ENCODE results near the gene POLK. TPM values are rescaled to one million over a fixed set of nuclear protein-coding genes. Genes with fewer than 3 reads are reported as not detected.
"Not testable (repeated sequence)": the region's sequence is repeated elsewhere in the genome, so short reads cannot be mapped to it uniquely, and the experiment has no call there.

The POLK gene
- total RNA-seq, 1 donor from 2014 or later = 26.5 TPM

DNA sequence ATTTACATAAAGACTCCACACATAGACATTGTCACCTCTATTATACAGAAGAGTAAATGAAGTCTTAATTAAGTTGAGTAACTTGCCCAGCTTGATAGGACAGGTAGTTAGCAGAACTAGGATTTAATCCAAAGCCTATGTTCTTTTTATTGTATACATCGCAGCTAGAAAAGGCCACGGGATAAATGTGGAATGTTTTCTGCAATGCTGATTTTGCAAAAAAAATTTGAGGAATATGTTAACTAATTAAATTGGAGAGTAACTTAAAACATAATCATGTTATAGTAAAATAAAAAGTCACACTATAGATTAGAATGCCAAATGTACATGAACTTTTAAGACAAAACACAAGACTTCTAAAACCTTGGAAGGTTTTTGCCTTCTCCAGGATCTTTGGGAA lies 41.1 kb downstream of the POLK start:
- Mint-ChIP-seq H3K36me3 (ENCODE audit: low read depth) (peaks cover 26% of the 10 kb centered on the region), H3K27me3 (ENCODE audit: low read depth) (no peaks in the 10 kb centered on the region), H3K4me1 (ENCODE audit: low read depth) (peaks cover 13% of the 10 kb centered on the region), H3K9me3 (ENCODE audit: low read depth) (peaks cover 13% of the 10 kb centered on the region), H3K4me3 (ENCODE audit: unreplicated experiment) (no peak overlapping the region), H3K27ac (ENCODE audit: unreplicated experiment) (no peak overlapping the region)
- TF ChIP-seq, protein P1, sequence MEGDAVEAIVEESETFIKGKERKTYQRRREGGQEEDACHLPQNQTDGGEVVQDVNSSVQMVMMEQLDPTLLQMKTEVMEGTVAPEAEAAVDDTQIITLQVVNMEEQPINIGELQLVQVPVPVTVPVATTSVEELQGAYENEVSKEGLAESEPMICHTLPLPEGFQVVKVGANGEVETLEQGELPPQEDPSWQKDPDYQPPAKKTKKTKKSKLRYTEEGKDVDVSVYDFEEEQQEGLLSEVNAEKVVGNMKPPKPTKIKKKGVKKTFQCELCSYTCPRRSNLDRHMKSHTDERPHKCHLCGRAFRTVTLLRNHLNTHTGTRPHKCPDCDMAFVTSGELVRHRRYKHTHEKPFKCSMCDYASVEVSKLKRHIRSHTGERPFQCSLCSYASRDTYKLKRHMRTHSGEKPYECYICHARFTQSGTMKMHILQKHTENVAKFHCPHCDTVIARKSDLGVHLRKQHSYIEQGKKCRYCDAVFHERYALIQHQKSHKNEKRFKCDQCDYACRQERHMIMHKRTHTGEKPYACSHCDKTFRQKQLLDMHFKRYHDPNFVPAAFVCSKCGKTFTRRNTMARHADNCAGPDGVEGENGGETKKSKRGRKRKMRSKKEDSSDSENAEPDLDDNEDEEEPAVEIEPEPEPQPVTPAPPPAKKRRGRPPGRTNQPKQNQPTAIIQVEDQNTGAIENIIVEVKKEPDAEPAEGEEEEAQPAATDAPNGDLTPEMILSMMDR (IDR thresholded peaks at IDR 0.05) = no peak
- no peak for DNase-seq (ENCODE audit: low spot score)

DNA sequence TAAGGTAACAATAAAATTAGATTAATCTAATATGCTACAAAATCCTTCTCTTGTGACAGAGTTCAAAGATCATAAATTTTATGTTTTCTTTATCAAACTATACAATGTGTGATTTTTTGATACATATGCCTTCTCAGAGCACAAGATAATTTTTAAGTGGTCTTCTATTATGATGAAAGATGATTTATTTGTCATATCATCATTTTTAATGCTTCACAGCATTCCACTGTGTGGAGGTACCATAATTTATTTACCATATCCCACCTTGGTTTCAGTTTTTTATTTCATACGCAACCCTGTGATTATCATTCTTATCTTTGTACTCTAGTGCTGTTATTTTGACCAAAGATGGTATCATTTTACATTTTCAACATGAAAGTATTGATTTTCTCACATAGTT lies 41.7 kb downstream of the POLK start:
- no peaks in the 10 kb centered on the region for H3K27me3 Mint-ChIP-seq (ENCODE audit: low read depth)
- no peak overlapping the region for H3K27ac Mint-ChIP-seq (ENCODE audit: unreplicated experiment)
- H3K4me1 Mint-ChIP-seq (ENCODE audit: low read depth) = peaks cover 16% of the 10 kb centered on the region
- peaks cover 26% of the 10 kb centered on the region for H3K36me3 Mint-ChIP-seq (ENCODE audit: low read depth)
- TF ChIP-seq, protein P1 (IDR thresholded peaks at IDR 0.05) = no peak
- no peak overlapping the region for H3K4me3 Mint-ChIP-seq (ENCODE audit: unreplicated experiment)
- DNase-seq (ENCODE audit: low spot score) = no peak
- peaks cover 13% of the 10 kb centered on the region for H3K9me3 Mint-ChIP-seq (ENCODE audit: low read depth)

DNA sequence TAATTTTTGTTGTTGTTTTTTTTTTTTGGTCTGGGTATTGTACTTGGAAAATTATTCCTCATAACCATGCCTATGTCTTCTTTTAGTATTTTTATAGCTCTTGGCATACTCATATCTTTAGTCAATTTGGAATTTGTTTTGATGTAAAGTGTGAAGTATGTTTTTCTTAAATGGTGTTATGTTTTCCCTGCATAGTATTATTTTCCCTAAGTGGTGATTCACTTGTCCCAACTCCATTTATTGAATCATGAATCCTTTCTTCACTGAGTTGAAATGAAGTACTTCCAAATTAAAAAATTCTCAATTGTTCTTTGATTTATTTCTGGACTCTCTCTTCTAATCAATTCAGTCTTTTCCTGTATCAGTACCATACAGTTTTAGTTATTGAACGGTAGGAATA lies 46.5 kb downstream of the POLK start:
- DNase-seq (ENCODE audit: low spot score) = no peak
- Mint-ChIP-seq H3K27ac (ENCODE audit: unreplicated experiment) (peak overlapping the region; percentile 61), H3K4me1 (ENCODE audit: low read depth) (peaks cover 13% of the 10 kb centered on the region), H3K36me3 (ENCODE audit: low read depth) (peaks cover 34% of the 10 kb centered on the region), H3K4me3 (ENCODE audit: unreplicated experiment) (no peak overlapping the region), H3K9me3 (ENCODE audit: low read depth) (peaks cover 18% of the 10 kb centered on the region), H3K27me3 (ENCODE audit: low read depth) (no peaks in the 10 kb centered on the region)
- TF ChIP-seq, protein P1 (IDR thresholded peaks at IDR 0.05) = no peak

- peaks cover 35% of the 10 kb centered on the region for H3K36me3 Mint-ChIP-seq (ENCODE audit: low read depth)
- H3K27ac Mint-ChIP-seq (ENCODE audit: unreplicated experiment) = peak overlapping the region; percentile 64
- no peaks in the 10 kb centered on the region for H3K27me3 Mint-ChIP-seq (ENCODE audit: low read depth)
- peaks cover 27% of the 10 kb centered on the region for H3K9me3 Mint-ChIP-seq (ENCODE audit: low read depth)
- H3K4me1 Mint-ChIP-seq (ENCODE audit: low read depth) = peaks cover 13% of the 10 kb centered on the region
- H3K4me3 Mint-ChIP-seq (ENCODE audit: unreplicated experiment) = no peak overlapping the region
- DNase-seq (ENCODE audit: low spot score) = no peak
- TF ChIP-seq, protein P1 (IDR thresholded peaks at IDR 0.05) = no peak
Observed at GRCh38 chr5:75558981-75559632, 47.4 kb downstream of the POLK start.

- H3K27me3 Mint-ChIP-seq (ENCODE audit: low read depth); H3K27ac Mint-ChIP-seq (ENCODE audit: unreplicated experiment); H3K4me3 Mint-ChIP-seq (ENCODE audit: unreplicated experiment); DNase-seq (ENCODE audit: low spot score): not testable (repeated sequence)
- Mint-ChIP-seq H3K36me3 (ENCODE audit: low read depth) (peaks cover 30% of the 10 kb centered on the region), H3K9me3 (ENCODE audit: low read depth) (peaks cover 34% of the 10 kb centered on the region), H3K4me1 (ENCODE audit: low read depth) (peaks cover 23% of the 10 kb centered on the region)
Observed at GRCh38 chr5:75560655-75561054, 49.0 kb downstream of the POLK start.

GRCh38 chr5:75565991-75566709 lies 54.5 kb downstream of the POLK start:
- peaks cover 39% of the 10 kb centered on the region for H3K4me1 Mint-ChIP-seq (ENCODE audit: low read depth)
- H3K4me3 Mint-ChIP-seq (ENCODE audit: unreplicated experiment) = peak overlapping the region; percentile 44
- peaks cover 28% of the 10 kb centered on the region for H3K9me3 Mint-ChIP-seq (ENCODE audit: low read depth)
- DNase-seq (ENCODE audit: low spot score); H3K27me3 Mint-ChIP-seq (ENCODE audit: low read depth): not testable (repeated sequence)
- H3K36me3 Mint-ChIP-seq (ENCODE audit: low read depth) = peaks cover 21% of the 10 kb centered on the region
- H3K27ac Mint-ChIP-seq (ENCODE audit: unreplicated experiment) = peak overlapping the region; percentile 92
